Measurements from ENCODE around the gene SLC6A16. TPM values are rescaled to one million over a fixed set of nuclear protein-coding genes. Genes with fewer than 3 reads are reported as not detected.
"Not testable (repeated sequence)": the region's sequence is repeated elsewhere in the genome, so short reads cannot be mapped to it uniquely, and the experiment has no call there.

The SLC6A16 gene
- total and polyA plus RNA-seq, 2 experiments from 2014 or later: 0.27 TPM

- Histone ChIP-seq H3K4me3 (no peak overlapping the region), H3K27ac (no peak overlapping the region), H3K9me2 (replicated peaks; ENCODE audit: insufficient read depth) (no peaks in the 10 kb centered on the region), H4K20me1 (ENCODE audit: insufficient read depth, poor library complexity, severe bottlenecking) (peaks cover 6% of the 10 kb centered on the region), H3K27me3 (no peaks in the 10 kb centered on the region), H3K79me2 (no peaks in the 10 kb centered on the region), H3K9me3 (ENCODE audit: low read depth) (no peaks in the 10 kb centered on the region), H3K36me3 (replicated peaks; ENCODE audit: insufficient read depth, low read depth) (no peaks in the 10 kb centered on the region), H3K4me1 (ENCODE audit: insufficient read depth) (no peaks in the 10 kb centered on the region), H2AFZ (no peak overlapping the region), H3K4me2 (no peak overlapping the region)
- DNase-seq (ENCODE audit: low spot score): no peak
- no peak for TF ChIP-seq CTCF (IDR thresholded peaks at IDR 0.05; ENCODE audit: poor library complexity)
- 78% methylated on average over 3 of the region's 3 CpGs for WGBS (ENCODE audit: low lambda C conversion rate, missing lambda C conversion rate)
These were observed 8.4 kb upstream of the SLC6A16 start for GRCh38 chr19:49333418-49333805.

GRCh38 chr19:49332691-49333417 is 7.9 kb upstream of the SLC6A16 start:
- H3K4me2 ChIP-seq; H3K9me3 ChIP-seq (ENCODE audit: low read depth); DNase-seq (ENCODE audit: low spot score); H3K4me3 ChIP-seq; H4K20me1 ChIP-seq (ENCODE audit: insufficient read depth, poor library complexity, severe bottlenecking); H3K79me2 ChIP-seq; H3K27ac ChIP-seq; H3K4me1 ChIP-seq (ENCODE audit: insufficient read depth); H3K27me3 ChIP-seq; H2AFZ ChIP-seq; H3K9me2 ChIP-seq (replicated peaks; ENCODE audit: insufficient read depth); H3K36me3 ChIP-seq (replicated peaks; ENCODE audit: insufficient read depth, low read depth): not testable (repeated sequence)
- 95% methylated on average over 13 of the region's 13 CpGs for WGBS (ENCODE audit: low lambda C conversion rate, missing lambda C conversion rate)

- peak; percentile 67 for DNase-seq (ENCODE audit: low spot score)
- no peak overlapping the region for H3K4me3 ChIP-seq
- 40% methylated on average over 2 of the region's 2 CpGs for WGBS (ENCODE audit: low lambda C conversion rate, missing lambda C conversion rate)
- no peak overlapping the region for H3K4me2 ChIP-seq
- no peaks in the 10 kb centered on the region for H3K79me2 ChIP-seq
- TF ChIP-seq EZH2phosphoT487 (IDR thresholded peaks at IDR 0.05; ENCODE audit: low read depth, severe bottlenecking, unreplicated experiment) (no peak), EZH2 (IDR thresholded peaks at IDR 0.05; ENCODE audit: borderline replicate concordance) (no peak), CTCF (IDR thresholded peaks at IDR 0.05; ENCODE audit: poor library complexity) (no peak)
- H4K20me1 ChIP-seq (ENCODE audit: insufficient read depth, poor library complexity, severe bottlenecking): no peaks in the 10 kb centered on the region
- no peaks in the 10 kb centered on the region for H3K27me3 ChIP-seq
- no peaks in the 10 kb centered on the region for H3K4me1 ChIP-seq (ENCODE audit: insufficient read depth)
- no peaks in the 10 kb centered on the region for H3K9me3 ChIP-seq (ENCODE audit: low read depth)
- no peaks in the 10 kb centered on the region for H3K9me2 ChIP-seq (replicated peaks; ENCODE audit: insufficient read depth)
- no peak overlapping the region for H3K27ac ChIP-seq
- H3K36me3 ChIP-seq (replicated peaks; ENCODE audit: insufficient read depth, low read depth): no peaks in the 10 kb centered on the region
- H2AFZ ChIP-seq: peak overlapping the region; percentile 11
These were observed 6.6 kb upstream of the SLC6A16 start for GRCh38 chr19:49331616-49332055.

GRCh38 chr19:49331187-49331586 is 6.2 kb upstream of the SLC6A16 start:
- peak overlapping the region; percentile 11 for H2AFZ ChIP-seq
- H3K9me3 ChIP-seq (ENCODE audit: low read depth); H3K27me3 ChIP-seq; H4K20me1 ChIP-seq (ENCODE audit: insufficient read depth, poor library complexity, severe bottlenecking); H3K4me3 ChIP-seq; H3K9me2 ChIP-seq (replicated peaks; ENCODE audit: insufficient read depth); H3K27ac ChIP-seq; H3K4me2 ChIP-seq; H3K79me2 ChIP-seq; H3K36me3 ChIP-seq (replicated peaks; ENCODE audit: insufficient read depth, low read depth); H3K4me1 ChIP-seq (ENCODE audit: insufficient read depth); DNase-seq (ENCODE audit: low spot score): not testable (repeated sequence)
- WGBS (ENCODE audit: low lambda C conversion rate, missing lambda C conversion rate): 94% methylated on average over 4 of the region's 4 CpGs

Measured in hepatocyte (in vitro differentiated cells).